ENCODE data around the gene VWA7. TPM values are rescaled to one million over a fixed set of nuclear protein-coding genes. Genes with fewer than 3 reads are reported as not detected.

VWA7 gene
- total RNA-seq, 2 donors from 2014 or later, result 6.1 to 10.1 TPM

GRCh38 chr6:31752739-31753319 is 24.3 kb downstream of the VWA7 start:
- no peak for DNase-seq
- Histone ChIP-seq H3K9me3 (no peaks in the 10 kb centered on the region), H3K27me3 (no peaks in the 10 kb centered on the region), H3K27ac (no peak overlapping the region), H3K9ac (ENCODE audit: low read depth in 2 of 2, low read length in 2 of 2) (no peak overlapping the region), H3K4me1 (no peaks in the 10 kb centered on the region), H3K4me3 (no peak overlapping the region), H3K36me3 (no peaks in the 10 kb centered on the region)
- no peak for TF ChIP-seq CTCF (IDR thresholded peaks at IDR 0.05)
- intact Hi-C loops (cut with DNase I), result no loop called here

- Histone ChIP-seq H3K36me3 (no peaks in the 10 kb centered on the region), H3K4me1 (no peaks in the 10 kb centered on the region), H3K9me3 (no peaks in the 10 kb centered on the region), H3K27ac (no peak overlapping the region), H3K4me3 (no peak overlapping the region), H3K9ac (ENCODE audit: low read depth in 2 of 2, low read length in 2 of 2) (no peak overlapping the region), H3K27me3 (no peaks in the 10 kb centered on the region)
- TF ChIP-seq CTCF (IDR thresholded peaks at IDR 0.05), result no peak
- no peak for DNase-seq
- intact Hi-C loops (cut with DNase I), result no loop called here
Measured at GRCh38 chr6:31750411-31751022, 26.6 kb downstream of the VWA7 start.

- H3K9ac ChIP-seq (ENCODE audit: low read depth in 2 of 2, low read length in 2 of 2), result no peak overlapping the region
Measured at GRCh38 chr6:31749301-31750036, 27.7 kb downstream of the VWA7 start.

GRCh38 chr6:31744422-31744821 is 32.7 kb downstream of the VWA7 start:
- intact Hi-C loops (cut with DNase I), result no loop called here
- H3K4me3 ChIP-seq, result no peak overlapping the region
- no peaks in the 10 kb centered on the region for H3K36me3 ChIP-seq
- H3K27ac ChIP-seq, result no peak overlapping the region
- H3K27me3 ChIP-seq, result no peaks in the 10 kb centered on the region
- no peak for TF ChIP-seq CTCF (IDR thresholded peaks at IDR 0.05)
- no peaks in the 10 kb centered on the region for H3K4me1 ChIP-seq
- H3K9me3 ChIP-seq, result no peaks in the 10 kb centered on the region
- no peak for DNase-seq
- no peak overlapping the region for H3K9ac ChIP-seq (ENCODE audit: low read depth in 2 of 2, low read length in 2 of 2)

More at GRCh38 chr6:31749301-31750036, 27.7 kb downstream of the VWA7 start:
- Histone ChIP-seq H3K4me1 (no peaks in the 10 kb centered on the region), H3K27ac (no peak overlapping the region), H3K27me3 (no peaks in the 10 kb centered on the region), H3K36me3 (no peaks in the 10 kb centered on the region), H3K4me3 (no peak overlapping the region), H3K9me3 (no peaks in the 10 kb centered on the region)
- DNase-seq, result no peak
- intact Hi-C loops (cut with DNase I), result no loop called here
- TF ChIP-seq CTCF (IDR thresholded peaks at IDR 0.05), result no peak

- Histone ChIP-seq H3K4me3 (no peak overlapping the region), H3K27ac (no peak overlapping the region), H3K27me3 (no peaks in the 10 kb centered on the region), H3K9ac (ENCODE audit: low read depth in 2 of 2, low read length in 2 of 2) (no peak overlapping the region), H3K4me1 (peaks cover 4% of the 10 kb centered on the region), H3K9me3 (no peaks in the 10 kb centered on the region), H3K36me3 (no peaks in the 10 kb centered on the region)
- intact Hi-C loops (cut with DNase I), result no loop called here
- DNase-seq, result no peak
- no peak for TF ChIP-seq CTCF (IDR thresholded peaks at IDR 0.05)
Measured at GRCh38 chr6:31742894-31743293, 34.2 kb downstream of the VWA7 start.

Data from colonic mucosa (tissue), 4 donors.